ENCODE measurements around the gene SLC25A43. TPM values are rescaled to one million over a fixed set of nuclear protein-coding genes. Genes with fewer than 3 reads are reported as not detected.
"Not testable (repeated sequence)": the region's sequence is repeated elsewhere in the genome, so short reads cannot be mapped to it uniquely, and the experiment has no call there.

Gene SLC25A43
- polyA plus RNA-seq, 1 of the 3 experiments (the other 2 are of a cell fraction) = 13.2 TPM

- Histone ChIP-seq H3F3A (replicated peaks; ENCODE audit: insufficient read depth) (no peaks in the 10 kb centered on the region), H3K27me3 (ENCODE audit: insufficient read depth) (peaks cover 9% of the 10 kb centered on the region; the same call in 1 of the 2 replicates), H3K79me2 (ENCODE audit: insufficient read depth) (no peaks in the 10 kb centered on the region), H3K36me3 (replicated peaks in 1 of 2; ENCODE audit: control insufficient read depth in 1 of 2, insufficient read depth in 2 of 2, low read length in 1 of 2) (no peaks in the 10 kb centered on the region), H3K9ac (no peak overlapping the region), H3K4me2 (no peak overlapping the region), H3K27ac (ENCODE audit: low read depth in 2 of 2, low read length in 1 of 2) (no peak overlapping the region), H3K4me3 (ENCODE audit: low read depth in 2 of 2, low read length in 1 of 2) (no peak overlapping the region), H3K9me3 (no peaks in the 10 kb centered on the region), H3K4me1 (ENCODE audit: control insufficient read depth in 1 of 2, insufficient read depth in 2 of 2, low read depth in 1 of 2, low read length in 1 of 2) (no peaks in the 10 kb centered on the region), H2AFZ (ENCODE audit: low read depth) (no peak overlapping the region), H3K9me2 (no peaks in the 10 kb centered on the region), H4K20me1 (ENCODE audit: insufficient read depth) (no peaks in the 10 kb centered on the region)
- no peak for DNase-seq
- POLR2A ChIA-PET = no interaction called here
- CTCF ChIA-PET = interaction anchor here (1.4 to 7.8 kb wide), 3 partner anchors 10 to 20 kb away, joined by 4 to 53 read pairs (median 5); no protein-coding TSS in a partner anchor
- no peak for TF ChIP-seq EZH2phosphoT487 (IDR thresholded peaks at IDR 0.05; ENCODE audit: borderline replicate concordance, low read depth)
- TF ChIP-seq, protein P1, sequence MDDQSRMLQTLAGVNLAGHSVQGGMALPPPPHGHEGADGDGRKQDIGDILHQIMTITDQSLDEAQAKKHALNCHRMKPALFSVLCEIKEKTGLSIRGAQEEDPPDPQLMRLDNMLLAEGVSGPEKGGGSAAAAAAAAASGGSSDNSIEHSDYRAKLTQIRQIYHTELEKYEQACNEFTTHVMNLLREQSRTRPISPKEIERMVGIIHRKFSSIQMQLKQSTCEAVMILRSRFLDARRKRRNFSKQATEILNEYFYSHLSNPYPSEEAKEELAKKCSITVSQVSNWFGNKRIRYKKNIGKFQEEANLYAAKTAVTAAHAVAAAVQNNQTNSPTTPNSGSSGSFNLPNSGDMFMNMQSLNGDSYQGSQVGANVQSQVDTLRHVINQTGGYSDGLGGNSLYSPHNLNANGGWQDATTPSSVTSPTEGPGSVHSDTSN (IDR thresholded peaks at IDR 0.05) = no peak
- no peak for TF ChIP-seq ELF1 (IDR thresholded peaks at IDR 0.05)
- TF ChIP-seq EP300 (IDR thresholded peaks at IDR 0.05; ENCODE audit: borderline replicate concordance in 1 of 2, low read depth in 1 of 2, low read length in 1 of 2) = no peak
- TF ChIP-seq, protein P2, sequence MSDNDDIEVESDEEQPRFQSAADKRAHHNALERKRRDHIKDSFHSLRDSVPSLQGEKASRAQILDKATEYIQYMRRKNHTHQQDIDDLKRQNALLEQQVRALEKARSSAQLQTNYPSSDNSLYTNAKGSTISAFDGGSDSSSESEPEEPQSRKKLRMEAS (IDR thresholded peaks at IDR 0.05; ENCODE audit: low read depth) = no peak
- TF ChIP-seq TAF1 (IDR thresholded peaks at IDR 0.05; ENCODE audit: borderline replicate concordance, low read depth, low read length) = no peak
- TF ChIP-seq, protein P3, sequence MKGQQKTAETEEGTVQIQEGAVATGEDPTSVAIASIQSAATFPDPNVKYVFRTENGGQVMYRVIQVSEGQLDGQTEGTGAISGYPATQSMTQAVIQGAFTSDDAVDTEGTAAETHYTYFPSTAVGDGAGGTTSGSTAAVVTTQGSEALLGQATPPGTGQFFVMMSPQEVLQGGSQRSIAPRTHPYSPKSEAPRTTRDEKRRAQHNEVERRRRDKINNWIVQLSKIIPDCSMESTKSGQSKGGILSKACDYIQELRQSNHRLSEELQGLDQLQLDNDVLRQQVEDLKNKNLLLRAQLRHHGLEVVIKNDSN (IDR thresholded peaks at IDR 0.05; ENCODE audit: borderline replicate concordance, low read depth) = no peak
- WGBS (ENCODE audit: low lambda C conversion rate) = 42% methylated on average over 2 of the region's 2 CpGs
Measured at GRCh38 chrX:119492463-119492862, 93.3 kb downstream of the SLC25A43 start.

GRCh38 chrX:119493851-119494495, 94.8 kb downstream of the SLC25A43 start:
- POLR2A ChIA-PET; H3K9me3 ChIP-seq; H3K36me3 ChIP-seq (replicated peaks in 1 of 2; ENCODE audit: control insufficient read depth in 1 of 2, insufficient read depth in 2 of 2, low read length in 1 of 2); H3K4me1 ChIP-seq (ENCODE audit: control insufficient read depth in 1 of 2, insufficient read depth in 2 of 2, low read depth in 1 of 2, low read length in 1 of 2); H2AFZ ChIP-seq (ENCODE audit: low read depth); H3K79me2 ChIP-seq (ENCODE audit: insufficient read depth); H3K4me3 ChIP-seq (ENCODE audit: low read depth in 2 of 2, low read length in 1 of 2); H3K9ac ChIP-seq; H3K27ac ChIP-seq (ENCODE audit: low read depth in 2 of 2, low read length in 1 of 2); H4K20me1 ChIP-seq (ENCODE audit: insufficient read depth); DNase-seq; H3K9me2 ChIP-seq; H3F3A ChIP-seq (replicated peaks; ENCODE audit: insufficient read depth); H3K4me2 ChIP-seq: not testable (repeated sequence)
- CTCF ChIA-PET = interaction anchor here (0.6 to 5.0 kb wide), 7 partner anchors 8 to 22 kb away, joined by 3 to 25 read pairs (median 4); no protein-coding TSS in a partner anchor
- H3K27me3 ChIP-seq (ENCODE audit: insufficient read depth) = peaks cover 14% of the 10 kb centered on the region; the same call in 1 of the 2 replicates
- 76% methylated on average over 10 of the region's 10 CpGs for WGBS (ENCODE audit: low lambda C conversion rate)
